Sciatic nerve (tissue), 2 donors: Measurements from ENCODE around the gene INS. TPM values are rescaled to one million over a fixed set of nuclear protein-coding genes. Genes with fewer than 3 reads are reported as not detected.
"Not testable (repeated sequence)": the region's sequence is repeated elsewhere in the genome, so short reads cannot be mapped to it uniquely, and the experiment has no call there.

Experiments used
- ATAC-seq: fragments of 200-7000 bp; cut with Tn5 transposase; one replicate; pipeline ENCODE4 v1.9.1; 2020; ENCODE audit warnings: mild to moderate bottlenecking, moderate library complexity
- DNase-seq: peaks from one replicate; pipeline ENCODE4 v3.0.0-alpha.2; 2020; ENCODE audit warnings: low spot score
- intact Hi-C: fragments of 100-400 bp; cut with DNase I; formaldehyde crosslinking; loops from one replicate; pipeline ENCODE4 v1.14.2; 2022
- total RNA-seq: library from RNA; stranded (reverse); fragmentation: NEBNext Ultra II Directional; extraction: Animal tissue kit (Norgen Biotek cat#: 25700); gene quantifications from one replicate; pipeline ENCODE4 v1.2.1, GENCODE V29; 2021
- donor health status: DM: no; HTN: no; CAD: no.
- donor health status: DM: no; HTN: no; CAD: no.

INS gene
- total RNA-seq, 1 donor from 2014 or later: 1.5 TPM

GRCh38 chr11:2186669-2187279 is 25.8 kb upstream of the INS start:
- intact Hi-C loops: no loop called here
- DNase-seq (no peak), ATAC-seq (no peak)

- DNase-seq: no peak
- ATAC-seq: no peak
- intact Hi-C loops: no loop called here
Observed at GRCh38 chr11:2185324-2186085, 24.5 kb upstream of the INS start.

GRCh38 chr11:2182692-2183474 is 21.9 kb upstream of the INS start:
- no peak for ATAC-seq
- DNase-seq: no peak
- intact Hi-C loops: no loop called here

GRCh38 chr11:2182075-2182474 is 21.1 kb upstream of the INS start:
- DNase-seq (no peak), ATAC-seq (no peak)
- intact Hi-C loops: no loop called here

GRCh38 chr11:2180789-2181370 is 19.9 kb upstream of the INS start:
- ATAC-seq (no peak), DNase-seq (no peak)
- intact Hi-C loops: no loop called here

- no peak for ATAC-seq
- DNase-seq: no peak
- intact Hi-C loops: no loop called here
Observed at GRCh38 chr11:2180347-2180746, 19.3 kb upstream of the INS start.

GRCh38 chr11:2179516-2179915 is 18.5 kb upstream of the INS start:
- DNase-seq: no peak
- no peak for ATAC-seq
- intact Hi-C loops: no loop called here

GRCh38 chr11:2178906-2179494 is 18.0 kb upstream of the INS start:
- no peak for DNase-seq
- intact Hi-C loops: no loop called here
- ATAC-seq: no peak

GRCh38 chr11:2178055-2178773 is 17.2 kb upstream of the INS start:
- ATAC-seq: not testable (repeated sequence)

GRCh38 chr11:2177076-2177475 is 16.1 kb upstream of the INS start:
- DNase-seq: no peak
- no peak for ATAC-seq
- intact Hi-C loops: no loop called here

More at GRCh38 chr11:2178055-2178773, 17.2 kb upstream of the INS start:
- DNase-seq, intact Hi-C loops: not testable (repeated sequence)

GRCh38 chr11:2176389-2176900 is 15.4 kb upstream of the INS start:
- intact Hi-C loops: no loop called here
- ATAC-seq: peak; percentile 12

GRCh38 chr11:2175659-2176058 is 14.7 kb upstream of the INS start:
- no peak for ATAC-seq
- no peak for DNase-seq
- intact Hi-C loops: no loop called here

More at GRCh38 chr11:2176389-2176900, 15.4 kb upstream of the INS start:
- no peak for DNase-seq

- intact Hi-C loops: no loop called here
- DNase-seq: no peak
- no peak for ATAC-seq
Observed at GRCh38 chr11:2174361-2174760, 13.4 kb upstream of the INS start.

GRCh38 chr11:2173761-2174160 is 12.8 kb upstream of the INS start:
- intact Hi-C loops: no loop called here
- ATAC-seq: no peak

GRCh38 chr11:2173150-2173693 is 12.2 kb upstream of the INS start:
- DNase-seq: no peak
- intact Hi-C loops: no loop called here
- ATAC-seq: no peak

More at GRCh38 chr11:2173761-2174160, 12.8 kb upstream of the INS start:
- no peak for DNase-seq

- no peak for ATAC-seq
- intact Hi-C loops: no loop called here
- DNase-seq: no peak
Observed at GRCh38 chr11:2172676-2173075, 11.7 kb upstream of the INS start.

- no peak for ATAC-seq
- intact Hi-C loops: no loop called here
Observed at GRCh38 chr11:2171591-2172003, 10.6 kb upstream of the INS start, which contains the start of gene TH. Gene TH, minus strand, starts transcription at chr11:2171815. Its CDS starts 29 bp downstream, at chr11:2171786.

More at GRCh38 chr11:2171591-2172003, 10.6 kb upstream of the INS start, which contains the start of gene TH:
- no peak for DNase-seq
